ENCODE data around the gene KLHL7.
"Not testable (repeated sequence)": the region's sequence is repeated elsewhere in the genome, so short reads cannot be mapped to it uniquely, and the experiment has no call there.

The KLHL7 gene

DNA sequence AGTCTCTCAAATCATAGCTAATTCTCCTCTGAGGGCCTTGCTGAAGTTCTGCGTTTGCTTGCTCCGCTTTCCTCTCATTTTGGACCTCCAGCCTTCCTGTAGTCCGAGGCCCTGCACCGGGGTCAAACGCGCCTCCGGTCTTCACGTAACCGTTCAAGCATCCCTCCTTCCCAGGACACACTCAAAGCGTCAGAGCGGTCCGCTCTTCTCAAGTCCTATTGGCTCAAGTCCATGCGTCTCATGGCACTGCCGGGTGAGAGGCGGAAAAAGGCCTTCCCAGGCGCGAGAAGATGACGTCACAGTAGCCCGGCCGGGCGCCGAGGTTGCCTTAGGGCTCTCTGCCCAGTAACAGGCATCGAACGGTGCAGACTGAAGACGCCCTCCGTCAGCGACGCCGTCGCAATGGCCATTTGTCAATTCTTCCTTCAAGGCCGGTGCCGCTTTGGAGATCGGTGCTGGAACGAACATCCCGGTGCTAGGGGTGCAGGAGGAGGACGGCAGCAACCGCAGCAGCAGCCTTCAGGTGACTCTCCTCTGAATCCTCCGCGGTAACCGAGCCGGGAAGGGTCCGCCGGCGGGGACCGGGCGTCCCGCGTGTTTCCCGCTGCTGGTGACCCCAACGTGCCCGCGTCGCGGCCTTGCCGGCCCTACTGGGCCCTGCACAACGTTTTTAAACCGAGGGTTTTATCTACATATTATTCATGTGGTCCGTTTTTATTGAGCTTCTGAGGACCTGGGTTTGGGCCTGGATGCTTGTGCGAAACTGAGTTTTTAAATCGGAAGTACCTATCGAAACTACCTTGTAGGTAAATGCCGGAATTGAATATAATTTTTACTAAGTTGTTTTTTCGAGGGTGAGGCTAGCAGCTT, 76.3 kb downstream of the KLHL7 start, which contains the start of gene NUP42:
TSS of gene NUP42 (plus strand) at position 365 of the 870 bp plus-strand sequence. CDS start at position 403, 38 bp downstream.
- DNase-seq (ENCODE audit: low read depth in 1 of 2, low spot score in 1 of 2) = peak; percentile 90 to 91

DNA sequence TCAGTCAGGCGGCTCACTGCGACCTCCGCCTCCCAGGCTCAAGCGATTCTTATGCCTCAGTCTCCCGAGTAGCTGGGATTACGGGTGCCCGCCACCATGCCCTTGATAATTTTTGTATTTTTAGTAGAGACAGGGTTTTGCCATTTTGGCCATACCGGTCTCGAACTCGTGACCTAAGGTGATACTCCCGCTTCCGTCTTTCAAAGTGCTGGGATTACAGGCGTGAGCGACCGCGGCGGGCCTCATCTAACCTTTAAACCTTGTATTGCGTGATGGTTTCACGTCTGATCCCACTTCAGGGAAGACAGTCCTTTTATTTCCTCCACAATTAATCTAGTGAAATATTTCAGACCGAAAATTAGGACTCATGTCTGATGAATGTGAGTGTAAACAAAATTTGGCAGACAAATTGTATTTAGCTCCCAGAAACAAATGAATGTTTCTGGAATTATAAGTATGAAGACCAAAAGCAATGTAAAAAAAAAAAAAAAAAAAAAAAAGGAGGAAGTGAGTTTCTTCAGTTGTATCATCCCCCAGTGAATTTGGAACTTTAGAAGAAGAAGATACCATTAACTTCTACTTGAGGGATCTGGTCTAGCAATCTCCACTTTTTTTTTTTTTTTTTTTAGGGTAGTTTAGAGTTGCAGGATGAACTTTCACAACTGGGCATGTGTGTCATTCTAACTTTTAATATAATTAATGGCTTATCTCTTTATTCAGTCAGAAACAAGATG, 77.9 kb downstream of the KLHL7 start:
- DNase-seq (ENCODE audit: low read depth in 1 of 2, low spot score in 1 of 2) = no peak

DNA sequence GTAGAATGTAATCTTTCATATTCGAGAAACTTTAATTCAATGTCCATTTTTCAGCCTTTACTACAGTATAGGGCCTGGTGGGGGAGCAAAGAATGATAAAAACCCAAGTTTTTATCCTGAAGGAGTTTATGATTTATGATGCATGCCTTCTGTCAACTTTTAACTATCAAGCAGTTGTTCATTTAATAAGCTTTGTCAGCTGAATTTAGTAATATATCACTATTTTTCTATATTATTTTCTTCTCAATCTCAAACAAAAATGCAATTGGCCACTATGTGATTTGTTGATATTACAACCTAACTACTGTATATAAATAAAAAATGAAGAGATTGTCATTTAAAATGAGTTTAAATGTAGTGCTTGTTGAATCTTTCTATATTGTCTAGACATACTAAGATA, 78.7 kb downstream of the KLHL7 start:
- DNase-seq (ENCODE audit: low read depth in 1 of 2, low spot score in 1 of 2) = no peak

DNA sequence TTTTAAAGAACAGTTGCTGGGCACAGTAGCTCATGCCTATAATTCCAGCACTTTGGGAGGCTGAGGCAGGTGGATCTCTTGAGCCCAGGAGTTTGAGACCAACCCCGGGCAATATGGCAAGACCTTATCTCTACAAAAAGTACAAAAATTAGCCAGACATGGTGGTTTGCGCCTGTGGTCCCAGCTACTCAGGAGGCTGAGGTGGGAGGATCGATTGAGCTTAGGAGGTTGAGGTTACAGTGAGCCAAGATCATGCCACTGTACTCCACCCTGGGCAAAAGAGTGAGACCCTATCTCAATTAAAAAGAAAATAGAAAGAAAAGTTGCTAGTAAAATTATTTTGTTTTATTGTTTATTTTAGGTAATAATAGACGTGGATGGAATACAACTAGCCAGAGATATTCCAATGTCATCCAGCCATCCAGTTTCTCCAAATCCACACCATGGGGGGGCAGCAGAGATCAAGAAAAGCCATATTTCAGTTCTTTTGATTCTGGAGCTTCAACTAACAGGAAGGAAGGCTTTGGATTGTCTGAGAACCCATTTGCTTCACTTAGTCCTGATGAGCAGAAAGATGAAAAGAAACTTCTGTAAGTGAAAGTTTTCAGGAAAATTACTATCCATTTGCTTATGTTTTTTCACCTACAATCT, 79.2 kb downstream of the KLHL7 start:
- no peak for DNase-seq (ENCODE audit: low read depth in 1 of 2, low spot score in 1 of 2)

DNA sequence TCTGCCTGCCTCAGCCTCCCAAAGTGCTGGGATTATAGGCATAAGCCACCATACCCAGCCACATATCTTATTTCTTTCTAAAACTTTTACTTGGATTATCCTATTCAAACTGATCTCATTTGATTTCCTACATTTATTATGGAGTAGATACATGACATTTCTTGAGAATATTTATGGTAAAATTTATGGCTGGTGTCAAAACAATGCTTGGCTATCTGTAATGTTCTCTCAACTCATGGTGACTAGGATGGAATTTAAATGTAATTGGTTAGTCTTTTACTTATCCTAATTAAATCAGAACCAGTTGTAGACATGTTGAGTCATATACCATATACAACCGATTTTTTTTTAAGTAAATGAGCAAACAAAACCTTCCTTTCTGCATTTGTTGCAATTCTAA, 80.4 kb downstream of the KLHL7 start:
- no peak for DNase-seq (ENCODE audit: low read depth in 1 of 2, low spot score in 1 of 2)

DNA sequence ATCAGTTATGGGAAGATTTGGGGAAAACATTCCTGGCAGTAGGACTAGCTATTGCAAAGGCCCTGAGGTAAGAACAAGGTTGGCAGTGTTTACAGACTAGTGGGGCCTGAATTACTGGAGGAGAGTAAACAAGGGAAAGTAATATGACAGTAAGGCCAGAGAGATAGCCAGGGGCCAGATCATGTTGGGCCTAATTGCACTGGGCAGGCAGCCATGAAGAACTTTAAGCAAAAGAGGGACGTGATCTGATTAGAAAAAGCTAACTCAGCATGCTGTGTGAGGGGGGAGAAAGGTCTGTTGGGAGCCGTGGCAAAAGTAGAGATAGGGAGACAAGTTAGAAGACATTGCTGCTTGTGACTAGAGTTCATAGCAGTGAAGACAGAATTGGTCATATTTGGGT, 85.4 kb downstream of the KLHL7 start:
- DNase-seq (ENCODE audit: low read depth in 1 of 2, low spot score in 1 of 2) = no peak

DNA sequence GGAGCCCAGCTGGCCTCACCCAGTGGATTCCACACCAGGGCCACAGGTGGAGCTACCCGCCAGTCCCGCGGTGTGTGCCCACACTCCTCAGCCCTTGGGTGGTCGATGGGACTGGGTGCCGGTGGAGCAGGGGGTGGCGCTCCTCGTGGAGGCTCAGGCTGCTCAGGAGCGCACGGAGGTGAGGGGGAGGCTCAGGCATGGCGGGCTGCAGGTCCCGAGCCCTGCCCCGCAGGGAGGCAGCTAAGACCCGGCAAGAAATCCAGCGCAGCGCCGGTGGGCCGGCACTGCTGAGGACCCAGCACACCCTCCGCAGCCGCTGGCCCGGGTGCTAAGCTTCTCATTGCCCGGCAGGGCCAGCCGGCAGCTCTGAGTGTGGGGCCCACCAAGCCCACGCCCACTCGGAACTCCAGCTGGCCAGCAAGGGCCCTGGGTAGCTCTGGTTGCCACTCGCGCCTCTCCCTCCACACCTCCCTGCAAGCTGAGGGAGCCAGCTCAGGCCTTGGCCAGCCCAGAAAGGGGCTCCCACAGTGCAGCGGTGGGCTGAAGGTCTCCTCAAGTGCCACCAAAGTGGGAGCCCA, 88.2 kb downstream of the KLHL7 start:
- DNase-seq (ENCODE audit: low read depth in 1 of 2, low spot score in 1 of 2) = not testable (repeated sequence)

DNA sequence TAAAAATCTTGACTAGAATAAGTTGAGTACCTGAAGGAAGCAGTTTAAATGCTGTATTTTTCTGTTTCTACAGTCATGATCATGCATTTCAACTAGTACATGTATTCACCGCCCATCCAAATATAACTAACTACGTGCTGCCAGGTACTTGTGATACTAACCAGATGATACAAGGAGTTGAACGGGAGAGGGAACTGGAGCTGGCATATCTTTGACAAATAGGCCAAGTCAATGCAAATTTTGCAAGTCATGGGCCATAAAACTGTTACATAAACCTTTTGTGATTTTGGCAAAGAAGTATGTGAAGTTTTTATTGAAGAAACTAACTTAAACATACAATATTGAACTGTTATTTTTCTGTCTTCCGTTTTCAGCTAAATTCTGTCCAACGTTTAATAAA, 90.7 kb downstream of the KLHL7 start:
- DNase-seq (ENCODE audit: low read depth in 1 of 2, low spot score in 1 of 2) = no peak

DNA sequence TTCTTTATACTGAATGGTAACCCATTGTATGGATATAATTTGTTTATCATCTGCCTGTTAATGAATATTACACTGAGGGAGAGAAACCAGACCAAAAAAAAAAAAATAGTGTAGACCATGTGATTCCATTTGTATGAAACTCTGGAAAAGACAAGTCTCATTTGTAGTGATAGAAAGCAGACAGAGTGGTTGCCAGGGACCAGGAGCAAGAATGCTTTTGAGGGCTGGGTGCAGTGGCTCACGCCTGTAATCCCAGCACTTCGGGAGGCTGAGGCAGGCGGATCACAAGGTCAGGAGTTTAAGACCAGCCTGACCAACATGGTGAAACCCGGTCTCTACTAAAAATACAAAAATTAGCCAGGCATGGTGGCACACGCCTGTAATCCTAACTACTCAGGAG, 92.2 kb downstream of the KLHL7 start:
- DNase-seq (ENCODE audit: low read depth in 1 of 2, low spot score in 1 of 2) = not testable (repeated sequence)

DNA sequence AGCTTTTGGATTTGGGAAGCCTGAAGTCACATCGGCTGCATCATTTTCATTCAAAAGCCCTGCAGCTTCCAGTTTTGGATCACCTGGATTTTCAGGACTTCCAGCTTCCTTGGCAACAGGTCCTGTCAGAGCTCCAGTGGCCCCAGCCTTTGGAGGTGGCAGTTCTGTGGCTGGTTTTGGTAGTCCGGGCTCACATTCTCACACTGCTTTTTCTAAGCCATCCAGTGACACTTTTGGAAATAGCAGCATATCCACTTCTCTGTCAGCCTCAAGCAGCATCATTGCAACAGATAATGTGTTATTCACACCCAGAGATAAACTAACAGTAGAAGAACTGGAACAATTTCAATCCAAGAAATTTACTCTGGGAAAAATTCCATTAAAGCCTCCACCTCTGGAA, 94.7 kb downstream of the KLHL7 start:
- no peak for DNase-seq (ENCODE audit: low read depth in 1 of 2, low spot score in 1 of 2)

DNA sequence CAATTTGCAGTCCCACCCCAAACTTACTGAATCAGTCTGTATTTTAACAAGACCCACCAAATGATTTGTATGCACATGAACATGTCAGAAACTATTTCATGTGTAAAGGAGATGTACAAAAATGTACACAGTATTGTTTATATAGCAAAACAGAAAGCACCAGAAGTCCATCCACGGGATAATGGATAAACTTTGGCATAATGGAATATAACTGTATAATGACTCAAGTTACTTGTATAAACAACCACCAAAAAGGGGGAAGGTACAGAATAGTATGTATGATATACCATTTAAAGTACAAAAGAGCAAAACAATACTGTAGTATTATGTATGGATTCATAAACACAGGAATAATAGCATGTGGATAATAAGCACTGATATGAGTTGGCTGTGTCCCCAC, 98.7 kb downstream of the KLHL7 start:
- DNase-seq (ENCODE audit: low read depth in 1 of 2, low spot score in 1 of 2) = no peak

DNA sequence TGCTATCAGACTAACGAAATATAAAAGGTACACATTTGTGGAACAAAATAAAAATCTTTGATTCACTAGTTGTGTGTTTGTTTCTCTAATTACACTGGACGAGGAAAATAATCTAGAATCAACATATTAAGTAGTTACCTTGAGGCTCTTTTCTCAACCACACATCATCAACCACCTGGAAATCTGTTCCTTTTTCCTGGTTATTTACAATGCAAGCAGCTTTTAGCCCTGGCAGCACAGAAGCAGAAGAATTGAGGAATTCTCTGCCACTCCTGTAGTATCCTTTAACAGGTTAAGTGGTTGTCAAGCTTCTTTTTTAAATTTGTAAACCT, 100.0 kb downstream of the KLHL7 start:
- no peak for DNase-seq (ENCODE audit: low read depth in 1 of 2, low spot score in 1 of 2)

DNA sequence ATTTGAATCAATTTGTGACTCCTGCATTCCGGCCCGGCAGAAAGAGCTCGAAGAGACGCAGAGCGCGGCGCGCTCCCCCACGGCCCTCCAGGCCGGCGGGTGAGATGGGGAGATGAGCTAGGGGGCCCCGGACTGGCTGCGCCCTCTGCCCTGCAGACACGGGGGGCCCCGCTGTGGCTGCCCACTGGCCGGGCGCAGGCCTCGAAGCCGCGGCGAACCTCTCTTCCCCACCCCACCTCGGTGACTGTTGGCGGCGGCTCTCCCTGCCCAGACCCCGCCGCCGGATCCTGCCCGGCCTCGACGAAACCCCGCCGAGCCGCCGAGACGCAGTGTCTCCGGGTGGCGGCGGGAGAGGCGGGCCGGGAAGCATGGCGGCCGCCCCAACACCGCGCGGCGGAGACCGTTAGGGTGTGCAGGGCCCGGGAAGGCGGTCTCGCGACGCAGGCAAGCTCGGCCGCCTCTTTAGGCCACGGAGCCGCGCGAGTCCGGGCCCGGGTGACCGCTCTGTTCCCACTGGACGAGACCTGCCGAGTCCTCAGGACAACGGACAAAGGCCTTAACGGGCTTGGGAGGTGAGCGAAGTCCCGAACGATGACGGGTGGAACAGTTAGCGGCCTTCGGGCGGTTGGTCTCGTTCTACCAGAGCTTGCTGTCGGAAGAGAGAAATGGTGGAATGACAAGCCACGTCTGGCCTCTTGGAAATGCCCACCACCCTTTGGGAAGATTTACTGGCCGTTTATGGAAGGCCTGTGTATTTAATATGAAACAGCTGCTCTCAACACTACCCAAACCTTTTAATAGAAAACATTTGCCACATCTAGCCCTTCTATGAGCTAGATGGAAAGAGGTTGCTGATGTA, 100.6 kb downstream of the KLHL7 start:
- no peak for DNase-seq (ENCODE audit: low read depth in 1 of 2, low spot score in 1 of 2)

DNA sequence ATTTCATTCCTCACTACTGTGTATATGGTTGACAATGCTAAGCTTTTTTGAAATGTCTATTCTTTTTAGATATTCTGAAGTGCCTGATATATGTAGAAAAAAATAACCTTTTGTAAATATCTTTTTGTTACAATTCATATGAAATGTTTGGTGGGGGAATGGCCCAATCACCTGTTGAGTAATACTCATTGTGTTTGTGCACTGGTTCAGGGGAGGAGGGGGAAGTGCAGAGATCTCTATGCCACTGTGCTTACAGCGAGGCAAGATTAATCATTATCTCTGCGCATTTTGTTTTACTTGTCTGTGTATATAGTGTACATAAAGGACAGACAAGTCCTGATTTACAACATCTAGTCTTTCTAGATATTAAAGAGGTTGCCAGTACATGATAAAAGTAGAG, 101.4 kb downstream of the KLHL7 start:
- no peak for DNase-seq (ENCODE audit: low read depth in 1 of 2, low spot score in 1 of 2)

DNA sequence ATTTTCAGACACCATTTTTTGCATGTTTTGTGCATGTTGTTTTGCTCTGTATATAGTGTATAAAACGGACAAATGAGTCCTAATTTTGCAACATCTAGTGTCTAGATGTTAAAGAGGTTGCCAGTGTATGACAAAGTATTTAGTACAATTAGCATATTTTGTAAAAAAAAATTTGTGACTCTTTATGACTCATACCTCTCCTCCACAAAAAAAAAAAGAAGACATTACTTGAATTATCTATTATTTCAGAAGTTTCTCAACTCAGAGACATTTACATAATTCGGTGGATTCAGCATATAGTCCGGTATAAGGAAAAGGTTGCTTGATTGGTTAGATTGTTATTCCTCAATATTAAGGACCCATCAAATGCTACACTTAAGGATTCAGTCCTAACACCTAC, 102.3 kb downstream of the KLHL7 start:
- DNase-seq (ENCODE audit: low read depth in 1 of 2, low spot score in 1 of 2) = no peak

DNA sequence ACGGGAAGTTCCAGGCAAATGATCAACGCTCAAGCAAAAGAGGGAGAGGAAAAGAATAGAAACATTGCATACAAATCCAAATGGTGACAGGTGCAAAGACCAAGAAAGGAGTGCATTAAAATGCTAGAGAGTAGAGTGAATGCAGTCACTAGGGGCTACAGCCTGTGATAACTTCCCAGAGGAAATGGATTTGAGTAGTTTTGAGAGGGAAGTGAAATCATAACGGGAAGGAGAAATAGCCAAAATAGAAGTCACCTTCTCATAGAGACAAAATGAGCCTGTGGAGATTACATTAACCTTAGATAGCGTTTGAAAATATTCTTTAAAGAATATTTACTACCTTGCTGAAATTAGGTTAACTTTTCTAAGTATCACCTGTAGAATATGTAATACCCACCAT, 102.7 kb downstream of the KLHL7 start:
- DNase-seq (ENCODE audit: low read depth in 1 of 2, low spot score in 1 of 2) = no peak

DNA sequence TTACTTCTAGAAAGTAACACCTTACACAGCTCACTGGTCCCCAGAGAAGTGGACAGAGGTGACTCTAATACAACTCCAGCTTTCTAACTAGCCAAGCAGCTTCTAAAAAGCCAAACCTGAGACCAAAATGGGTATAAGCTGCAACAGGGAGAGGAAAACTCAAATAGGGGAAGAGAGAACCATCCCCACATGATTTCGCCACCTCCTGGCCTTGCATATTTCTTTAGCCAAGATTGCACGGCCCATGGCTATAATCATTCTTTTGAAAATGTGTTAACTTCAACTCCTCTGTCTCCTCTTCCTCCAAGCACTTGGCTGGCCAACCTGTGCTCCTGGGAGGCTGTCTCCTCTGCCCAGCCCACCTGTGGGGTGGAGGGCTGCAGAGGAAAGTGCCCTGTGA, 104.9 kb downstream of the KLHL7 start:
- DNase-seq (ENCODE audit: low read depth in 1 of 2, low spot score in 1 of 2) = no peak

DNA sequence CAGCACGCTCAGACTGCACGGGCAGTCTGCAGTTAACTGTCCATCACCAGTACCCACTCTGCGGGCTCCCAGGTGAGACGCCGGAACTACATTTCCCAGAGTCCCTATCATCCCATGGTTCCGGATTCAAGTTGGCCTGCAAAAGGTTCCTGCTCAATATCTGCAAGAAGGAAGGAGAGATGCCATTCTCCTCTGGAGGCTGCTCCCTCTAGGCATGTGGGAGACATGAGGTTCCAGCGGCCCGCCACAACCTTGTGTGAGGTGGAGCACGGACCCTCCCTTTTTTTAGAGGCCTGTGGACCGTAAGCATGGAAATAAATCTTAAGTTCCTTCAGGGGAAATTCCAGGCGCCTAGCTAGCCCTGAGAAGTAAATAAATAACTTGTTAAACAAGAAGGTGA, 106.0 kb downstream of the KLHL7 start:
- DNase-seq (ENCODE audit: low read depth in 1 of 2, low spot score in 1 of 2) = no peak

DNA sequence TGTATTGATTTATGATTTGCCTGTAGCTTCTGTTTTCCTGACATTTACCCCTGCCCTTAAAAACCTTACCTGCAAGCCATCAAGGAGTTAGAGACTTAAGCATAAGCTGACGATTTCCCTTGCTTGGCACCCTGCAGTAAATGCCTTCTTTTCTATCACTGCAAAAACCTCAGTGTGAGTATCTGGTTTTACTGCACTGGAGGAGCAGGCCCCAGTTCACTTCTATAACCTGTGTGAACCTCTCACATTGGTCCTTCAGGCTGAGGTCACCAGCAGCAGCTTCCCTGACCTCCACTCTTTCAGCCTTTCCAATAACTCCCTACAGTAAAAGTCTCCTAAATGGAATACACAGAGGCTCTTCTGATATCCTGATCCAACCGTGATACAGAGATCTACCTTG, 106.8 kb downstream of the KLHL7 start:
- no peak for DNase-seq (ENCODE audit: low read depth in 1 of 2, low spot score in 1 of 2)

DNA sequence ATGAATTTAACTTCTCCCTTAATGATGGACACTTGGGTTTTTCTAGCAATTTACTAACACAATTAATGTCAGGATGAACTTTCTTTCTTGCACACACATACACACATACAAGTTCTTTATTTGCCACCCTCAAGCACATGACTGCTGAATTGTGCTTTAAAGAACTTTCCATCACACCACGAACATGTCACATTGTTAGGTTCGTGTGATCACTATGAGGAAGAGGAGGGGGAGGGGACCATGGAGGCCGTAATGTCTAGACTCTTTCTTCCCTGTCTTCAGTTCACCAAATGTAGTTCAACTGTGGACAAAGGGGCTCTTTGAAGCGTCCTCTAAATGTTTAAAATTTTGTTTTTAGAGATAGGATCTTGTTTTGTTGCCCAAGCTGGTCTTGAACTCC, 107.3 kb downstream of the KLHL7 start:
- DNase-seq (ENCODE audit: low read depth in 1 of 2, low spot score in 1 of 2) = no peak

DNA sequence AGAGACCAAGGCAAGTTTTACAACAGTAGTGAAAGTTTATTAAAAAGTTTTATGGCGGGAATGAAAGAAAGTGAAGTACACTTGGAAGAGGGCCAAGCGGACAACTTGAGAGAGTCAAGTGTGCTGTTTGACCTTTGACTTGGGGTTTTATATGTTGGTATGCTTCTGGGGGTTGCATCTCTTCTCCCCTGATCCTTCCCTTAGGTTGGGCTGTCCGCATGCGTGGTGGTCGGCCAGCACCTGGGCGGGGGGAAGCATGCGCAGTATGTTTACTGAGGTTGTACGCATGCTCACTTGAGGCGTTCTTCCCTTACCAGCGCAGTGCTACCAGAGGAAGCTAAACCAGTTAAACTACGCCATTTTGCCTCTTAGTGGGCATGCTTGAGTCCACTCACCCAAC, 108.2 kb downstream of the KLHL7 start:
- no peak for DNase-seq (ENCODE audit: low read depth in 1 of 2, low spot score in 1 of 2)

Data from activated T-helper 1 cell treated with anti-CD3 and anti-CD28 coated beads, Interleukin-2, amount 50 U/mL, for 16 hours (primary cell).